ENCODE data around the gene PLOD3. TPM values are rescaled to one million over a fixed set of nuclear protein-coding genes. Genes with fewer than 3 reads are reported as not detected.

The PLOD3 gene
- total RNA-seq, 5 donors from 2014 or later (not counting 1 experiment from before 2014, with no cell fraction given), result 27.7 to 74.2 (median 58.8) TPM

DNA sequence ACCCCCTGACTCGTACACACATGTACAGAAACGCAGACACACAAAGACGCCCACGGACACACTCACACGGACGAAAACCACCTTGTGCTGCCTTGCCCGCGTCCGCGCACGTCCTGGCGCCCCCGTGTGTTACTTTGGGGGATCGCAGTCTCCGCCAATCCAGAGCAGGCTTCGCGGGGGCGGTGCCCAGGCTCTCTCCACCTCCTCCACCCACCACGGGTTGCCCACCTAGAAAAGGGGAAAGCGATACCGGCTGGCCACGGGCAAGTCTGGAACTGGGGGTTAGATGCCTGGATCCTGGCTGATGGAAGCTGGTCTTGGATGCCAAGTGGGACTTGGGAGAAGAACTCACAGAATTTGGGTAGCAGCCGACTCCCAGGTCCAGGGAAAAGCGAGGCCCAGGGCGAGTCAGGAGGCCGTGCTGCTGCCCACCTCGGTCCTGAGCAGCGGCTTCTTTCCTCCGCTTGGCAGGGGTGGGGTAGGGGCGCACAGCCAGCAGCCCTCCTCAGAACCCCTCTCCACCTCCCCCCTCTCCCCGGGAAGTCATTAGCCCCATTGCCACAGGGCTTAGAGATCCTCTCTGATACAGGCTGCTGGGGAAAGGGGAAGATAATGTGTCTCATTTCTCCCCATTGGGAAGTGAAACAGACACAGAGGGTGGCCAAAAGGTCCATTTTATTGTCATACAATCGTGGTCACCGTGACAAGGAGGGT, 47.4 kb downstream of the PLOD3 start:
- H3K4me1 Mint-ChIP-seq, result peaks cover 72 to 85% (median 82%) of the 10 kb centered on the region in 3 donors
- no peak overlapping the region for H3K27ac Mint-ChIP-seq
- DNase-seq (peak; percentile 43 to 87 (median 70)), ATAC-seq (replicated peaks in 1 of 4) (peak; percentile 49 to 65 (median 56))
- Histone ChIP-seq H3K4me1 (ENCODE audit: control insufficient read depth in 1 of 2, extremely low read depth in 1 of 2, insufficient read depth in 2 of 2, low read length in 2 of 2) (peaks cover 36 to 80% of the 10 kb centered on the region in 2 experiments), H3K36me3 (ENCODE audit: control insufficient read depth in 2 of 2, extremely low read depth in 1 of 2, insufficient read depth in 1 of 2, low read length in 1 of 2) (no peaks in the 10 kb centered on the region), H3K4me3 (ENCODE audit: control insufficient read depth in 1 of 2, extremely low read depth in 1 of 2, low read length in 1 of 2) (peak overlapping the region in 1 of 2 donors; percentile 41), H3K27me3 (replicated peaks in 1 of 2; ENCODE audit: control insufficient read depth in 2 of 2, extremely low read depth in 1 of 2, insufficient read depth in 2 of 2, low read length in 1 of 2) (peaks cover 17 to 98% of the 10 kb centered on the region in 2 experiments), H3K27ac (ENCODE audit: low read length) (no peak overlapping the region), H3K9me3 (no peaks in the 10 kb centered on the region)
- CTCF ChIA-PET, result interaction anchor here (1.0 to 2.3 kb wide), 3 partner anchors 21 to 48 kb away, joined by 3 to 27 read pairs (median 4); partner anchors contain the start of gene ZNHIT1 (in 1 of the 2)
- 4% methylated on average over 21 of the region's 33 CpGs for WGBS (ENCODE audit: insufficient coverage)
- H3K27me3 Mint-ChIP-seq, result peaks cover 74 to 84% of the 10 kb centered on the region in 2 donors
- H3K4me3 Mint-ChIP-seq, result peak overlapping the region in 1 of 3 donors; percentile 74
- H3K36me3 Mint-ChIP-seq, result no peaks in the 10 kb centered on the region
- POLR2A ChIA-PET, result no interaction called here
- no peaks in the 10 kb centered on the region for H3K9me3 Mint-ChIP-seq

- H3K4me1 ChIP-seq (ENCODE audit: control insufficient read depth in 1 of 2, extremely low read depth in 1 of 2, insufficient read depth in 2 of 2, low read length in 2 of 2), result peaks cover 36 to 83% of the 10 kb centered on the region in 2 experiments
- Mint-ChIP-seq H3K27ac (peak overlapping the region in 1 of 2 donors; percentile 20), H3K9me3 (no peaks in the 10 kb centered on the region), H3K4me1 (peaks cover 74 to 83% (median 80%) of the 10 kb centered on the region in 3 donors), H3K36me3 (no peaks in the 10 kb centered on the region), H3K27me3 (peaks cover 70 to 84% of the 10 kb centered on the region in 2 donors), H3K4me3 (peak overlapping the region in 1 of 3 donors; percentile 74)
- H3K4me3 ChIP-seq (ENCODE audit: control insufficient read depth in 1 of 2, extremely low read depth in 1 of 2, low read length in 1 of 2), result no peak overlapping the region
- ChIA-PET CTCF (no interaction called here), POLR2A (no interaction called here)
- H3K36me3 ChIP-seq (ENCODE audit: control insufficient read depth in 2 of 2, extremely low read depth in 1 of 2, insufficient read depth in 1 of 2, low read length in 1 of 2), result no peaks in the 10 kb centered on the region
- no peak for DNase-seq
- 3% methylated on average over 11 of the region's 18 CpGs for WGBS (ENCODE audit: insufficient coverage)
- peaks cover 18 to 98% of the 10 kb centered on the region in 2 experiments for H3K27me3 ChIP-seq (replicated peaks in 1 of 2; ENCODE audit: control insufficient read depth in 2 of 2, extremely low read depth in 1 of 2, insufficient read depth in 2 of 2, low read length in 1 of 2)
- ATAC-seq (replicated peaks in 1 of 4), result no peak
- H3K9me3 ChIP-seq, result no peaks in the 10 kb centered on the region
- no peak overlapping the region for H3K27ac ChIP-seq (ENCODE audit: low read length)
Observed at GRCh38 chr7:101169110-101169837, 48.1 kb downstream of the PLOD3 start.

DNA sequence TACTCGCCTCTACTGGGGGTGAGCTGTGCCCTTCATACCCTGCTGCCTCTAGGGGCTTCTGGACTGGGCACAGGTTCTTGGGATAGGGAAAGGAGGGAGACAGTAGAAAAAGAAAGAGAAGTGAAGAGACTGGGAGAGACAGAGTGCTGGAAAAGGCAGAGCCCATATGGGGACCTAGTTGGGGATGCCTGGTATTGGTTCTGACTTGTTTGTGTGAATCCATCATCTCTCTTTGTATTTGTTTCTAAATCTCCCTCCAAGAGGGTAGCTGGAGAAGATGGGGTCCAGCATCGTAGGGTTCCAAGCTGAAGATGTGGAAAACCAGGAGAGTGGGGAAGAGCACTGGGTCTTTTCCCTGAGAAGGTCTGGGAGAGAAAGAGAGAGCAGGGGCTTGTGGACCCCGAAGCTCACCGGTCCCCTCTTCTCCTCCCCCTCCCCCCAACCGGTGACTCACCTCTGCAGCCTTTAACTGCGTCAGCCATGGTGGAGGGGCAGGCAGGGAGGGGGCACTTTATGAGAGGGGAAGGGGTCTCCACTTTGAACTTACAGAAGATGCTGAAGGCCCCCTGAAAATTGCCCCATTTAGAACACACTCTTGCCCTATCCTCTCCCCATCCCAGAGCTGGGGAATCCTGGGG, 48.9 kb downstream of the PLOD3 start:
- Histone ChIP-seq H3K9me3 (no peaks in the 10 kb centered on the region), H3K36me3 (ENCODE audit: control insufficient read depth in 2 of 2, extremely low read depth in 1 of 2, insufficient read depth in 1 of 2, low read length in 1 of 2) (no peaks in the 10 kb centered on the region), H3K4me1 (ENCODE audit: control insufficient read depth in 1 of 2, extremely low read depth in 1 of 2, insufficient read depth in 2 of 2, low read length in 2 of 2) (peaks cover 41 to 82% of the 10 kb centered on the region in 2 experiments), H3K4me3 (ENCODE audit: control insufficient read depth in 1 of 2, extremely low read depth in 1 of 2, low read length in 1 of 2) (no peak overlapping the region), H3K27ac (ENCODE audit: low read length) (no peak overlapping the region), H3K27me3 (replicated peaks in 1 of 2; ENCODE audit: control insufficient read depth in 2 of 2, extremely low read depth in 1 of 2, insufficient read depth in 2 of 2, low read length in 1 of 2) (peaks cover 18 to 97% of the 10 kb centered on the region in 2 experiments)
- no peak for ATAC-seq (replicated peaks in 1 of 4)
- Mint-ChIP-seq H3K4me1 (peaks cover 69 to 77% (median 73%) of the 10 kb centered on the region in 3 donors), H3K4me3 (no peak overlapping the region), H3K27ac (peak overlapping the region in 1 of 2 donors; percentile 52), H3K27me3 (peaks cover 64 to 79% of the 10 kb centered on the region in 2 donors), H3K36me3 (no peaks in the 10 kb centered on the region), H3K9me3 (no peaks in the 10 kb centered on the region)
- POLR2A ChIA-PET, result no interaction called here
- WGBS (ENCODE audit: insufficient coverage), result no CpG with 5 or more reads among the region's 6 CpGs
- CTCF ChIA-PET, result interaction anchor here in 1 of 2 donors (0.7 kb wide), 1 partner anchor 26 kb away, joined by 4 read pairs; no protein-coding TSS in a partner anchor
- DNase-seq, result no peak

- Histone ChIP-seq H3K27me3 (replicated peaks in 1 of 2; ENCODE audit: control insufficient read depth in 2 of 2, extremely low read depth in 1 of 2, insufficient read depth in 2 of 2, low read length in 1 of 2) (peaks cover 18 to 93% of the 10 kb centered on the region in 2 experiments), H3K4me3 (ENCODE audit: control insufficient read depth in 1 of 2, extremely low read depth in 1 of 2, low read length in 1 of 2) (no peak overlapping the region), H3K9me3 (no peaks in the 10 kb centered on the region), H3K27ac (ENCODE audit: low read length) (no peak overlapping the region), H3K4me1 (ENCODE audit: control insufficient read depth in 1 of 2, extremely low read depth in 1 of 2, insufficient read depth in 2 of 2, low read length in 2 of 2) (peaks cover 40 to 81% of the 10 kb centered on the region in 2 experiments), H3K36me3 (ENCODE audit: control insufficient read depth in 2 of 2, extremely low read depth in 1 of 2, insufficient read depth in 1 of 2, low read length in 1 of 2) (no peaks in the 10 kb centered on the region)
- Mint-ChIP-seq H3K4me1 (peaks cover 65 to 74% (median 70%) of the 10 kb centered on the region in 3 donors), H3K27ac (peak overlapping the region in 1 of 2 donors; percentile 52), H3K27me3 (peaks cover 62 to 77% of the 10 kb centered on the region in 2 donors), H3K36me3 (no peaks in the 10 kb centered on the region), H3K4me3 (no peak overlapping the region), H3K9me3 (no peaks in the 10 kb centered on the region)
- no peak for DNase-seq
- CTCF ChIA-PET, result no interaction called here
- POLR2A ChIA-PET, result no interaction called here
- no peak for ATAC-seq (replicated peaks in 1 of 4)
- WGBS (ENCODE audit: insufficient coverage), result 3% methylated on average over 4 of the region's 12 CpGs
Observed at GRCh38 chr7:101167645-101168411, 49.6 kb downstream of the PLOD3 start.

DNA sequence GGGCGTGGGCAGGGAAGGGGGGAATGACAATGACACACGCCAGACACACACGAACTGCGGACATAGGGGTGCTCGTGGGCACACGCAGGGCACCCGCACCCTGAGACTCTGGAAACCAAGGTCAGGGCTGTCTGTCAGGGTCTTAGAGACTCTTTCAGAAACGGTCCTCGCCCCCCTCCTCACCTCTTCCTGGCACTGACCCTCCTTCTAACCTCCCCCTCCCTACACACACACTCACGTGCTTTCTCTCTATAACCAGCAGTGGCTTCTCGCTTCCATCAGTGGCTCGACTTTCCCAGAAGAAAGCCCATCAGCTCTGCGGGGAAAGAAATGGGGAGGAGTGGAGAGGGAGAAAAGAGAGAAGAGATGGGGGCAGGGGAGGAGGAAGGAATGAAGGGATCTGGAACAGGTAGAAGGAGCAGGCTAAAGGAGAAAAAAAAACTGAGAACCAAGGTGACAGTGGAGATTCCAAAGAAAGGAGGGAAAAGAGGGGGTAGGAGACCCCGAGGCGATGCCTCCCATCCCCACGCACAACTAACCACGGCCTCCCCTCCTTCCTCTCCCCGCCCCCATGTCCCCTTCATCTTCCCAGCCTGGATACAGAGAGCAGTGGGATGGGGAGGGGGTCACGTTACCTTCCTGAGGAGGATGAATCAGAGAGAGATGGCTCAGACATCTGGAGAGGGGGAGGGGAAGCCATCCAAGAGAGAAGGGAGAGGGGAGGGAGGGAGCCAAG, 50.3 kb downstream of the PLOD3 start:
- Histone ChIP-seq H3K4me3 (ENCODE audit: control insufficient read depth in 1 of 2, extremely low read depth in 1 of 2, low read length in 1 of 2) (no peak overlapping the region), H3K9me3 (no peaks in the 10 kb centered on the region), H3K27ac (ENCODE audit: low read length) (no peak overlapping the region), H3K27me3 (replicated peaks in 1 of 2; ENCODE audit: control insufficient read depth in 2 of 2, extremely low read depth in 1 of 2, insufficient read depth in 2 of 2, low read length in 1 of 2) (peaks cover 21 to 93% of the 10 kb centered on the region in 2 experiments), H3K4me1 (ENCODE audit: control insufficient read depth in 1 of 2, extremely low read depth in 1 of 2, insufficient read depth in 2 of 2, low read length in 2 of 2) (peaks cover 35 to 81% of the 10 kb centered on the region in 2 experiments), H3K36me3 (ENCODE audit: control insufficient read depth in 2 of 2, extremely low read depth in 1 of 2, insufficient read depth in 1 of 2, low read length in 1 of 2) (no peaks in the 10 kb centered on the region)
- no peaks in the 10 kb centered on the region for H3K36me3 Mint-ChIP-seq
- peak overlapping the region in 1 of 3 donors; percentile 86 for H3K4me3 Mint-ChIP-seq
- POLR2A ChIA-PET, result no interaction called here
- ATAC-seq (replicated peaks in 1 of 4), result no peak
- H3K27me3 Mint-ChIP-seq, result peaks cover 60 to 78% of the 10 kb centered on the region in 2 donors
- no peak overlapping the region for H3K27ac Mint-ChIP-seq
- CTCF ChIA-PET, result no interaction called here
- peaks cover 64 to 75% (median 66%) of the 10 kb centered on the region in 3 donors for H3K4me1 Mint-ChIP-seq
- H3K9me3 Mint-ChIP-seq, result no peaks in the 10 kb centered on the region
- no peak for DNase-seq
- 1% methylated on average over 9 of the region's 19 CpGs for WGBS (ENCODE audit: insufficient coverage)
